IMR-90 (cell line): Measurements from ENCODE around the gene RPA3. TPM values are rescaled to one million over a fixed set of nuclear protein-coding genes. Genes with fewer than 3 reads are reported as not detected.

Experiments used
- ATAC-seq: fragments of 200-7000 bp; cut with Tn5 transposase; 2 replicates; pipeline ENCODE4 v1.9.1; 2020; ENCODE audit warnings: low read depth, mild to moderate bottlenecking, moderate library complexity
- BruUV-seq: library from RNA; stranded (reverse); fragments of 400-500 nt; replicated peaks from 2 replicates; lab custom pipeline; 2021; lab: Mats Ljungman, UMichigan
- CTCF ChIA-PET: fragments of 300-600 bp; formaldehyde crosslinking; extraction: SDS; loops from one replicate; lab custom pipeline; 2021; ENCODE audit warnings: antibody characterized with exemption; lab: Yijun Ruan, JAX
- POLR2A ChIA-PET: fragments of 300-600 bp; sonication (Branson Sonifier 250); formaldehyde crosslinking; loops from one replicate; lab custom pipeline; 2022; ENCODE audit warnings: antibody characterized with exemption; ENCODE audit not compliant: unreplicated experiment; lab: Charles Lee
- DNase-seq: peaks from one replicate; pipeline ENCODE4 v3.0.0; 2013
- H2AFZ ChIP-seq: replicated peaks from 2 replicates; pipeline ENCODE3; 2013; ENCODE audit warnings: low read length, mild to moderate bottlenecking; ENCODE audit not compliant: poor library complexity
- H2AK5ac ChIP-seq: 2 replicates; pipeline ENCODE4 v1.6.1; 2013; ENCODE audit warnings: low read depth, low read length, inconsistent platforms
- H2AK9ac ChIP-seq: replicated peaks from 2 replicates; pipeline ENCODE3; 2013; ENCODE audit warnings: mild to moderate bottlenecking, low read depth, low read length, moderate library complexity; ENCODE audit not compliant: poor library complexity
- H2BK120ac ChIP-seq: 2 replicates; pipeline ENCODE4 v1.6.1; 2013; ENCODE audit warnings: low read depth, low read length, inconsistent platforms
- H2BK15ac ChIP-seq: 3 replicates; pipeline ENCODE4 v1.6.1; 2013; ENCODE audit warnings: low read depth, low read length, inconsistent platforms
- H2BK20ac ChIP-seq: 2 replicates; pipeline ENCODE4 v1.6.1; 2013; ENCODE audit warnings: low read depth, mild to moderate bottlenecking, inconsistent platforms, low read length, moderate library complexity
- H2BK5ac ChIP-seq: 2 replicates; pipeline ENCODE4 v1.6.1; 2013; ENCODE audit warnings: mild to moderate bottlenecking, low read depth, low read length, inconsistent platforms; ENCODE audit not compliant: poor library complexity, severe bottlenecking
- H3K14ac ChIP-seq: replicated peaks from 2 replicates; pipeline ENCODE4 v1.6.1; 2013; ENCODE audit warnings: low read depth, low read length, inconsistent platforms
- H3K18ac ChIP-seq: 2 replicates; pipeline ENCODE4 v1.6.1; 2013; ENCODE audit warnings: low read depth, low read length, control low read depth
- H3K23ac ChIP-seq: 2 replicates; pipeline ENCODE4 v1.6.1; 2013; ENCODE audit warnings: low read depth, low read length, inconsistent platforms
- H3K27ac ChIP-seq: 2 replicates; pipeline ENCODE4 v1.5.1; 2013; ENCODE audit warnings: mild to moderate bottlenecking, control low read depth, low read length; ENCODE audit not compliant: insufficient read depth
- H3K27me3 ChIP-seq: 2 replicates; pipeline ENCODE4 v1.6.1; 2013; ENCODE audit warnings: low read length; ENCODE audit not compliant: control insufficient read depth, insufficient read depth
- H3K36me3 ChIP-seq: 2 replicates; pipeline ENCODE4 v1.6.1; 2013; ENCODE audit warnings: low read length, mixed read lengths; ENCODE audit not compliant: control insufficient read depth, insufficient read depth
- H3K4ac ChIP-seq: 2 replicates; pipeline ENCODE4 v1.6.1; 2013; ENCODE audit warnings: low read depth, low read length, inconsistent platforms
- H3K4me1 ChIP-seq: 2 replicates; pipeline ENCODE4 v1.6.1; 2013; ENCODE audit warnings: low read length, mixed read lengths; ENCODE audit not compliant: control insufficient read depth, insufficient read depth
- H3K4me2 ChIP-seq: 2 replicates; pipeline ENCODE4 v1.6.1; 2013; ENCODE audit warnings: low read depth, mild to moderate bottlenecking, control low read depth, low read length, moderate library complexity
- H3K4me3 ChIP-seq: 2 replicates; pipeline ENCODE4 v1.5.1; 2013; ENCODE audit warnings: low read depth, mild to moderate bottlenecking, control low read depth, low read length, moderate library complexity; ENCODE audit not compliant: insufficient read depth
- H3K56ac ChIP-seq: 2 replicates; pipeline ENCODE4 v1.6.1; 2013; ENCODE audit warnings: low read length, inconsistent platforms; ENCODE audit not compliant: insufficient read depth; ENCODE audit errors: extremely low read depth
- H3K79me1 ChIP-seq, 2 experiments: 2 replicates each; pipeline ENCODE4 v1.6.1; 2013; ENCODE audit warnings: low read length in 2 of 2, inconsistent platforms in 1 of 2, low read depth in 1 of 2
- H3K9ac ChIP-seq: 2 replicates; pipeline ENCODE4 v1.6.1; 2013; ENCODE audit warnings: low read depth, low read length, control low read depth
- H3K9me1 ChIP-seq: 2 replicates; pipeline ENCODE4 v1.6.1; 2013; ENCODE audit warnings: low read length, inconsistent platforms; ENCODE audit not compliant: insufficient read depth
- H3K9me3 ChIP-seq: 2 replicates; pipeline ENCODE4 v1.6.1; 2013; ENCODE audit warnings: low read length; ENCODE audit not compliant: control insufficient read depth, insufficient read depth
- H4K20me1 ChIP-seq: 2 replicates; pipeline ENCODE4 v1.6.1; 2013; ENCODE audit warnings: low read length, inconsistent platforms; ENCODE audit not compliant: insufficient read depth
- H4K5ac ChIP-seq: 2 replicates; pipeline ENCODE4 v1.6.1; 2013; ENCODE audit warnings: mild to moderate bottlenecking, low read depth, low read length, control low read depth
- H4K8ac ChIP-seq, 2 experiments: 2 replicates each; pipeline ENCODE4 v1.6.1; 2013; ENCODE audit warnings: low read depth in 2 of 2, low read length in 2 of 2, control low read depth in 1 of 2, inconsistent platforms in 1 of 2
- H4K91ac ChIP-seq: 2 replicates; pipeline ENCODE4 v1.6.1; 2013; ENCODE audit warnings: low read depth, low read length, inconsistent platforms; ENCODE audit not compliant: insufficient read depth
- CEBPB ChIP-seq: IDR thresholded peaks from 2 replicates; pipeline ENCODE4 v1.6.1; 2012; ENCODE audit warnings: low read depth, low read length, improper control_type of control experiment
- MAFK ChIP-seq: IDR thresholded peaks from 2 replicates; pipeline ENCODE4 v1.6.1; 2012; ENCODE audit warnings: low read depth, low read length, improper control_type of control experiment
- NFE2L2 ChIP-seq: fragments of 150-350 bp; IDR thresholded peaks from 2 replicates; pipeline ENCODE4 v1.6.1; 2016; ENCODE audit warnings: low read depth, mild to moderate bottlenecking, low read length
- POLR2A ChIP-seq: IDR thresholded peaks from 2 replicates; pipeline ENCODE4 v1.6.1; 2012; ENCODE audit warnings: mild to moderate bottlenecking, low read depth, low read length
- RCOR1 ChIP-seq: IDR thresholded peaks from 2 replicates; pipeline ENCODE4 v1.6.1; 2012; ENCODE audit warnings: mild to moderate bottlenecking, low read length, improper control_type of control experiment; ENCODE audit not compliant: insufficient replicate concordance
- WGBS, 2 experiments: methylation state at CpG; one replicate each; pipeline versions ENCODE4 v1.1.5 to v1.1.7; 2013; ENCODE audit warnings: missing lambda C conversion rate in 2 of 2; ENCODE audit not compliant: insufficient read length in 1 of 2; ENCODE audit errors: extremely low coverage in 2 of 2; 5-methylcytosine and 5-hydroxymethylcytosine counted together
- dilution Hi-C: fragments of 300-500 bp; cut with HindIII; formaldehyde crosslinking; loops from one replicate; pipeline ENCODE4 v1.14.3; 2018; ENCODE audit warnings: low sequenced_read_pairs; ENCODE audit not compliant: unreplicated experiment
- in situ Hi-C: fragments of 300-500 bp; cut with MboI; formaldehyde crosslinking; loops from 3 replicates; pipeline ENCODE4 v1.14.3; 2019; ENCODE audit warnings: low sequenced_read_pairs, inconsistent platforms, mixed read lengths
- intact Hi-C: fragments of 100-400 bp; cut with micrococcal nuclease; formaldehyde crosslinking; loops from 2 replicates; pipeline ENCODE4 v1.10.0; 2022
- polyA plus RNA-seq, 3 experiments: library from polyadenylated mRNA; depleted of rRNA; stranded (reverse); fragments of >200 nt; gene quantifications; 2 replicates each; pipeline ENCODE4 v1.2.3, GENCODE V29; 2012; ENCODE audit warnings: low replicate concordance in 1 of 3
- total RNA-seq: library from RNA; depleted of rRNA; stranded (reverse); fragments of >200 nt; gene quantifications from 2 replicates; pipeline ENCODE4 v1.2.3, GENCODE V29; 2012

RPA3 gene
- total and polyA plus RNA-seq, 2 of the 4 experiments (the other 2 are of a cell fraction) = 12.7 to 21.1 TPM

- H3K27ac ChIP-seq = no peak overlapping the region
- ChIA-PET POLR2A (no interaction called here), CTCF (no interaction called here)
- no peak for TF ChIP-seq RCOR1
- TF ChIP-seq NFE2L2 = no peak
- no peak for TF ChIP-seq MAFK
- TF ChIP-seq POLR2A = no peak
- TF ChIP-seq CEBPB = no peak
- no peak overlapping the region for H2AK5ac ChIP-seq
- no peaks in the 10 kb centered on the region for H3K79me1 ChIP-seq
- H2AFZ ChIP-seq = no peak overlapping the region
- no peak overlapping the region for H4K5ac ChIP-seq
- no peak overlapping the region for H3K4ac ChIP-seq
- no peak overlapping the region for H3K23ac ChIP-seq
- H2BK120ac ChIP-seq = no peak overlapping the region
- WGBS, 2 experiments = no CpG with 5 or more reads among the region's 1 CpG
- no peak overlapping the region for H3K9ac ChIP-seq
- no peaks in the 10 kb centered on the region for H3K36me3 ChIP-seq
- no peak overlapping the region for H2BK20ac ChIP-seq
- in situ Hi-C loops (no loop called here), intact Hi-C loops (no loop called here), dilution Hi-C loops (no loop called here)
- H2BK15ac ChIP-seq = no peak overlapping the region
- no peaks in the 10 kb centered on the region for H3K27me3 ChIP-seq
- no peak overlapping the region for H3K18ac ChIP-seq
- ATAC-seq (no peak), DNase-seq (no peak)
- H3K14ac ChIP-seq = no peak overlapping the region
- no peak overlapping the region for H2BK5ac ChIP-seq
- BruUV-seq = no TSS peak
- H4K20me1 ChIP-seq = no peaks in the 10 kb centered on the region
- no peaks in the 10 kb centered on the region for H3K9me3 ChIP-seq
- no peak overlapping the region for H2AK9ac ChIP-seq
- no peak overlapping the region for H4K91ac ChIP-seq
- H4K8ac ChIP-seq = no peak overlapping the region
- H3K4me3 ChIP-seq = no peak overlapping the region
- no peak overlapping the region for H3K56ac ChIP-seq
- no peak overlapping the region for H3K4me2 ChIP-seq
- no peaks in the 10 kb centered on the region for H3K4me1 ChIP-seq
- H3K9me1 ChIP-seq = no peaks in the 10 kb centered on the region
Observed at GRCh38 chr7:7738177-7738576, 19.8 kb upstream of the RPA3 start.
